ENCODE data around the gene UQCRC1. TPM values are rescaled to one million over a fixed set of nuclear protein-coding genes. Genes with fewer than 3 reads are reported as not detected.

The UQCRC1 gene
- total RNA-seq, 1 experiment from 2014 or later, result 227 TPM

DNA sequence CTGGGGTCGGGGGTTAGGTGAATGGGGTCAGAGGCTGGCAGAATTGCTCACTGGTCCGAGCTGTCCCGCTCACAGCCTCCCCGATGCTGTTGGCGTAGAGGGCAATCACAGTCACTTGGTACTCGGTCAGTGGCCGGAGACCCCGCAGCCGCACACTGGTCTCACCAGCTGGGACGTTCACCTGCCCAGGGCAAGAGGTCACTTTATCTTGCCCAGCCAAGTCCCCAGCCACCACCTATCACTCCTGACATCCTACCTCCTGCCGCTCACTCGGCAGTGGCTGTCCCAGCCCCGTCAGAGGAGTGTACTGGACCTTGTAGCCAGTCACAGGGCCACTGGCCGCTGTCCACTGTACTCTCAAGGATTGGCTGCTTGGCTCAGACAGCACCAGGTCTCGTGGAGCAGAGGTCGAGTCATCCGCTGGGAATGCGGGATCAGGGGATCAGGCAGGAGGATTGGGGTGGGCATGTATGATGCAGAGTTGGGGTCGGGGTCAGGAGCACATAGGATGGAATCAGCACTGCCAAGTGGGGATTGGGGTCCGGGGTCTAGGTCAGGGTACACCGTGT, 16.8 kb downstream of the UQCRC1 start:
- intact Hi-C loops (cut with micrococcal nuclease; ENCODE audit: unreplicated experiment) (no loop called here), in situ Hi-C loops (cut with HindIII; ENCODE audit: low pct_unique_long_range_greater_than_20kb, low sequenced_read_pairs) (no loop called here)
- Histone ChIP-seq H3K27me3 (ENCODE audit: control insufficient read depth, insufficient read depth, low read length) (no peaks in the 10 kb centered on the region), H3K9me3 (ENCODE audit: control insufficient read depth, insufficient read depth, low read depth, low read length) (no peaks in the 10 kb centered on the region), H3K4me3 (ENCODE audit: low read depth in 2 of 2, low read length in 2 of 2) (no peak overlapping the region), H3K4me1 (ENCODE audit: control insufficient read depth, insufficient read depth, low read length) (peaks cover 17% of the 10 kb centered on the region), H3K27ac (ENCODE audit: low read length) (no peak overlapping the region), H3K36me3 (ENCODE audit: control insufficient read depth, insufficient read depth, low read length) (no peaks in the 10 kb centered on the region)
- ChIA-PET CTCF (no interaction called here), POLR2A (no interaction called here)
- BruUV-seq (replicated peaks), result TSS peak; percentile 50
- TF ChIP-seq, protein P1, sequence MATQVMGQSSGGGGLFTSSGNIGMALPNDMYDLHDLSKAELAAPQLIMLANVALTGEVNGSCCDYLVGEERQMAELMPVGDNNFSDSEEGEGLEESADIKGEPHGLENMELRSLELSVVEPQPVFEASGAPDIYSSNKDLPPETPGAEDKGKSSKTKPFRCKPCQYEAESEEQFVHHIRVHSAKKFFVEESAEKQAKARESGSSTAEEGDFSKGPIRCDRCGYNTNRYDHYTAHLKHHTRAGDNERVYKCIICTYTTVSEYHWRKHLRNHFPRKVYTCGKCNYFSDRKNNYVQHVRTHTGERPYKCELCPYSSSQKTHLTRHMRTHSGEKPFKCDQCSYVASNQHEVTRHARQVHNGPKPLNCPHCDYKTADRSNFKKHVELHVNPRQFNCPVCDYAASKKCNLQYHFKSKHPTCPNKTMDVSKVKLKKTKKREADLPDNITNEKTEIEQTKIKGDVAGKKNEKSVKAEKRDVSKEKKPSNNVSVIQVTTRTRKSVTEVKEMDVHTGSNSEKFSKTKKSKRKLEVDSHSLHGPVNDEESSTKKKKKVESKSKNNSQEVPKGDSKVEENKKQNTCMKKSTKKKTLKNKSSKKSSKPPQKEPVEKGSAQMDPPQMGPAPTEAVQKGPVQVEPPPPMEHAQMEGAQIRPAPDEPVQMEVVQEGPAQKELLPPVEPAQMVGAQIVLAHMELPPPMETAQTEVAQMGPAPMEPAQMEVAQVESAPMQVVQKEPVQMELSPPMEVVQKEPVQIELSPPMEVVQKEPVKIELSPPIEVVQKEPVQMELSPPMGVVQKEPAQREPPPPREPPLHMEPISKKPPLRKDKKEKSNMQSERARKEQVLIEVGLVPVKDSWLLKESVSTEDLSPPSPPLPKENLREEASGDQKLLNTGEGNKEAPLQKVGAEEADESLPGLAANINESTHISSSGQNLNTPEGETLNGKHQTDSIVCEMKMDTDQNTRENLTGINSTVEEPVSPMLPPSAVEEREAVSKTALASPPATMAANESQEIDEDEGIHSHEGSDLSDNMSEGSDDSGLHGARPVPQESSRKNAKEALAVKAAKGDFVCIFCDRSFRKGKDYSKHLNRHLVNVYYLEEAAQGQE (IDR thresholded peaks at IDR 0.05; ENCODE audit: insufficient read depth in 1 of 2, low read depth in 2 of 2, low read length in 1 of 2), result no peak
- TF ChIP-seq SIN3A (IDR thresholded peaks at IDR 0.05; ENCODE audit: borderline replicate concordance, insufficient read depth, low read depth, low read length), result no peak
- TF ChIP-seq, protein P2, sequence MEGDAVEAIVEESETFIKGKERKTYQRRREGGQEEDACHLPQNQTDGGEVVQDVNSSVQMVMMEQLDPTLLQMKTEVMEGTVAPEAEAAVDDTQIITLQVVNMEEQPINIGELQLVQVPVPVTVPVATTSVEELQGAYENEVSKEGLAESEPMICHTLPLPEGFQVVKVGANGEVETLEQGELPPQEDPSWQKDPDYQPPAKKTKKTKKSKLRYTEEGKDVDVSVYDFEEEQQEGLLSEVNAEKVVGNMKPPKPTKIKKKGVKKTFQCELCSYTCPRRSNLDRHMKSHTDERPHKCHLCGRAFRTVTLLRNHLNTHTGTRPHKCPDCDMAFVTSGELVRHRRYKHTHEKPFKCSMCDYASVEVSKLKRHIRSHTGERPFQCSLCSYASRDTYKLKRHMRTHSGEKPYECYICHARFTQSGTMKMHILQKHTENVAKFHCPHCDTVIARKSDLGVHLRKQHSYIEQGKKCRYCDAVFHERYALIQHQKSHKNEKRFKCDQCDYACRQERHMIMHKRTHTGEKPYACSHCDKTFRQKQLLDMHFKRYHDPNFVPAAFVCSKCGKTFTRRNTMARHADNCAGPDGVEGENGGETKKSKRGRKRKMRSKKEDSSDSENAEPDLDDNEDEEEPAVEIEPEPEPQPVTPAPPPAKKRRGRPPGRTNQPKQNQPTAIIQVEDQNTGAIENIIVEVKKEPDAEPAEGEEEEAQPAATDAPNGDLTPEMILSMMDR (IDR thresholded peaks at IDR 0.05), result no peak
- no peak for TF ChIP-seq TCF7L2 (IDR thresholded peaks at IDR 0.05; ENCODE audit: low read depth, low read length)
- no peak for TF ChIP-seq POLR2AphosphoS5 (IDR thresholded peaks at IDR 0.05; ENCODE audit: low read depth, low read length)
- no peak for DNase-seq (ENCODE audit: low read depth, low spot score)
- no peak for ATAC-seq

DNA sequence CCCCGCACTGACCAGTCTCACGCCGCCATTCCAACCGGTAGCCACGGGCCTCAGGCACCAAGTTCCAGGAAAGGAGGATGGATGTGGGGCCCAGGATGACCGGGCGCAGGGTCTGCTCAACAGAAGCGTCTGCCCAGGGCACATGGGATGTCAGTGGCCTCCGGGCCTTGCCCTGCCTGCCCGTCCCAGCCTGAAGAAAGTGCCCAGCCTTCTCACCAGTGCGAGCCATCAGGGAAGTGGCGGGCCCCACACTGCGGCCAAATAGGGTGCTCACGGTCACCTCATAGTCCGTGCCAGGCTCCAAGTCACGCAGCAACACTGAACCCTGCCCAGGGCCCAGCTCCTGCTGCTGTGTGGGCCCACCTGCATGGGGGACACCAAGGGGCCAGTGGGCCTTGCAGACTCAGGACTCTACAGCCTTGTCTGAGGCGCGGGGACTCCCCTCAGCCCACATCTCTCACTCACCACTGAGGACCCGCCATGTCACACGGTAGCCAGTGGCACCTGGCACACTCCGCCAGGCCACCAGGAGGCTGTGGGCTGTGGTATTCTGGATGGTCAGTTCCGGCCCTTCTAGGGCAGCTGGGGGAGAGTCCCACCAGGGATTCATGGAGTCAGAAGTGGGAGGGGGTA, 17.4 kb downstream of the UQCRC1 start:
- no peaks in the 10 kb centered on the region for H3K36me3 ChIP-seq (ENCODE audit: control insufficient read depth, insufficient read depth, low read length)
- no peaks in the 10 kb centered on the region for H3K9me3 ChIP-seq (ENCODE audit: control insufficient read depth, insufficient read depth, low read depth, low read length)
- H3K27ac ChIP-seq (ENCODE audit: low read length), result no peak overlapping the region
- BruUV-seq (replicated peaks), result no TSS peak
- H3K4me1 ChIP-seq (ENCODE audit: control insufficient read depth, insufficient read depth, low read length), result peaks cover 16% of the 10 kb centered on the region
- TF ChIP-seq, protein P2 (IDR thresholded peaks at IDR 0.05), result no peak
- TF ChIP-seq, protein P1 (IDR thresholded peaks at IDR 0.05; ENCODE audit: insufficient read depth in 1 of 2, low read depth in 2 of 2, low read length in 1 of 2), result no peak
- TF ChIP-seq TCF7L2 (IDR thresholded peaks at IDR 0.05; ENCODE audit: low read depth, low read length), result no peak
- no peak for TF ChIP-seq SIN3A (IDR thresholded peaks at IDR 0.05; ENCODE audit: borderline replicate concordance, insufficient read depth, low read depth, low read length)
- TF ChIP-seq POLR2AphosphoS5 (IDR thresholded peaks at IDR 0.05; ENCODE audit: low read depth, low read length), result no peak
- no peak overlapping the region for H3K4me3 ChIP-seq (ENCODE audit: low read depth in 2 of 2, low read length in 2 of 2)
- H3K27me3 ChIP-seq (ENCODE audit: control insufficient read depth, insufficient read depth, low read length), result no peaks in the 10 kb centered on the region
- intact Hi-C loops (cut with micrococcal nuclease; ENCODE audit: unreplicated experiment) (no loop called here), in situ Hi-C loops (cut with HindIII; ENCODE audit: low pct_unique_long_range_greater_than_20kb, low sequenced_read_pairs) (no loop called here)
- POLR2A ChIA-PET, result no interaction called here
- ATAC-seq, result no peak
- CTCF ChIA-PET, result no interaction called here
- no peak for DNase-seq (ENCODE audit: low read depth, low spot score)
